A673 (cell line): ENCODE results near the gene BTBD16.

Experiments
- EZH2 ChIP-seq: fragments of 200-600 bp; sonication (generic); IDR thresholded peaks from 2 replicates; pipeline ENCODE4 v1.6.1; 2017; ENCODE audit warnings: borderline replicate concordance, low read depth, mild to moderate bottlenecking, mixed read lengths, antibody characterized with exemption, low read length; ENCODE audit not compliant: poor library complexity, severe bottlenecking
- TF ChIP-seq, protein P1 (sequence below): fragments of 300-800, 200-600 bp; sonication (generic); conservative IDR thresholded peaks from 2 replicates; pipeline ENCODE4 v1.5.1; 2017; ENCODE audit warnings: low read depth, mild to moderate bottlenecking, antibody characterized with exemption, low read length, moderate library complexity, mixed read lengths

DNA sequence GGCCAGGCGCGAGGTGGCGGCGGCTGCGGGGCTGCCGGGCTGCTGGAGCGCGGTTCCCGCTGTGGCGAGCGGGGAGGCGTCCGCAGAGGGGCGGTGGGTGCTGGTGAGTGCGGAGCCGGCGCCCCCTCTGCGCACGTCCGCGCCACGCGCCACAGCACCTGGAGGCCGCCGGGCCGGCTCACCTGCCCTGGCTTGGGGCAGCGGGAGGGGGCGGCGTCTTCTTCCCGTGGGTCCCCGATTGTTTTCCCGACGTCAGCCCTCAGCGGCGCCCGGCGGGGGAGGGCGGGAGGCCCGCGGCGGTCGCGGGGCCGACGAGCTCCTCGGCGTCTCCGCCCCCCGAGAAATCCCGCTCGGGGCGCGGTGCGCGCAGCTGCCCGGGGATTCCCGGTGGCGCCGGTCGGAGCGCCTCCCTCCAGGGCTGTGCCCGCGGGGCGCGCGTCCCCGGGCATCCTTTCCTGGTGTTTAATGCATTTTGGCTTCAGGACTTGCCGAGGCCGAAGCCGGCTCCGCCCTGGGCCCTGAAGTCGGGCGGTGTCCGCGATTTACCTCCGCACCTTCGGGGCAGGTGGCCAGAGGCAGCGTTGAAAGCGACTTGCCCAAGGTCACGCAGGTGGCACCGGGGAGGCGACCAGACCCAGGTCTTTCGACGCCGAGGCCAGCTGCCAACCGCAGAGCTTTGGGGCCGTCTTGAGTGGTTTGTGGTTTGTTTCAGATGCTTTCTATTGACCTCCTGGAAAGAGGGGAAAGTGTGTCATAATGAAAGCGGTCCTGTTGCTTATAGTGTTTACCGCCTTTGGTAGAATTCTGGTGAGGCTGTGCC lies 104.0 kb downstream of the BTBD16 start:
- TF ChIP-seq, protein P1, sequence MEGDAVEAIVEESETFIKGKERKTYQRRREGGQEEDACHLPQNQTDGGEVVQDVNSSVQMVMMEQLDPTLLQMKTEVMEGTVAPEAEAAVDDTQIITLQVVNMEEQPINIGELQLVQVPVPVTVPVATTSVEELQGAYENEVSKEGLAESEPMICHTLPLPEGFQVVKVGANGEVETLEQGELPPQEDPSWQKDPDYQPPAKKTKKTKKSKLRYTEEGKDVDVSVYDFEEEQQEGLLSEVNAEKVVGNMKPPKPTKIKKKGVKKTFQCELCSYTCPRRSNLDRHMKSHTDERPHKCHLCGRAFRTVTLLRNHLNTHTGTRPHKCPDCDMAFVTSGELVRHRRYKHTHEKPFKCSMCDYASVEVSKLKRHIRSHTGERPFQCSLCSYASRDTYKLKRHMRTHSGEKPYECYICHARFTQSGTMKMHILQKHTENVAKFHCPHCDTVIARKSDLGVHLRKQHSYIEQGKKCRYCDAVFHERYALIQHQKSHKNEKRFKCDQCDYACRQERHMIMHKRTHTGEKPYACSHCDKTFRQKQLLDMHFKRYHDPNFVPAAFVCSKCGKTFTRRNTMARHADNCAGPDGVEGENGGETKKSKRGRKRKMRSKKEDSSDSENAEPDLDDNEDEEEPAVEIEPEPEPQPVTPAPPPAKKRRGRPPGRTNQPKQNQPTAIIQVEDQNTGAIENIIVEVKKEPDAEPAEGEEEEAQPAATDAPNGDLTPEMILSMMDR, result no peak
- no peak for TF ChIP-seq EZH2
